HG03565 (cell line): ENCODE measurements around the gene ADAMTS2.
"Not testable (repeated sequence)": the region's sequence is repeated elsewhere in the genome, so short reads cannot be mapped to it uniquely, and the experiment has no call there.

Experiments
- ATAC-seq: cut with Tn5 transposase; IDR thresholded peaks from one replicate; pipeline ENCODE4 v1.9.1; 2021; ENCODE audit warnings: mild to moderate bottlenecking, moderate library complexity; ENCODE audit not compliant: unreplicated experiment

Gene ADAMTS2

GRCh38 chr5:179298181-179298993 is 46.9 kb downstream of the ADAMTS2 start:
- no peak for ATAC-seq

GRCh38 chr5:179297486-179298180 is 47.6 kb downstream of the ADAMTS2 start:
- ATAC-seq: no peak

GRCh38 chr5:179297026-179297425 is 48.2 kb downstream of the ADAMTS2 start:
- ATAC-seq: no peak

- ATAC-seq: no peak
Measured at GRCh38 chr5:179296150-179296821, 49.0 kb downstream of the ADAMTS2 start.

- ATAC-seq: no peak
Measured at GRCh38 chr5:179295778-179296149, 49.5 kb downstream of the ADAMTS2 start.

- ATAC-seq: no peak
Measured at GRCh38 chr5:179294891-179295777, 50.1 kb downstream of the ADAMTS2 start.

GRCh38 chr5:179294131-179294780 is 51.0 kb downstream of the ADAMTS2 start:
- no peak for ATAC-seq

GRCh38 chr5:179292681-179293635 is 52.3 kb downstream of the ADAMTS2 start:
- no peak for ATAC-seq

GRCh38 chr5:179292202-179292601 is 53.1 kb downstream of the ADAMTS2 start:
- ATAC-seq: no peak

GRCh38 chr5:179290681-179291540 is 54.4 kb downstream of the ADAMTS2 start:
- ATAC-seq: no peak

- no peak for ATAC-seq
Measured at GRCh38 chr5:179289756-179290385, 55.4 kb downstream of the ADAMTS2 start.

GRCh38 chr5:179288809-179289185 is 56.5 kb downstream of the ADAMTS2 start:
- no peak for ATAC-seq

- no peak for ATAC-seq
Measured at GRCh38 chr5:179288101-179288808, 57.0 kb downstream of the ADAMTS2 start.

GRCh38 chr5:179287631-179288030 is 57.6 kb downstream of the ADAMTS2 start:
- no peak for ATAC-seq

- no peak for ATAC-seq
Measured at GRCh38 chr5:179287071-179287470, 58.2 kb downstream of the ADAMTS2 start.

GRCh38 chr5:179285776-179286162 is 59.5 kb downstream of the ADAMTS2 start:
- not testable (repeated sequence) for ATAC-seq
